Fibroblast of peridontal ligament (primary cell): Measurements from ENCODE around the gene IGF2R.
"Not testable (repeated sequence)": the region's sequence is repeated elsewhere in the genome, so short reads cannot be mapped to it uniquely, and the experiment has no call there.

Source experiments
- DNase-seq: peaks from one replicate; pipeline ENCODE4 v3.0.0-alpha.2; 2010; ENCODE audit errors: extremely low read depth

IGF2R gene

GRCh38 chr6:159953091-159953601 lies 15.7 kb upstream of the IGF2R start:
- peak; percentile 87 for DNase-seq

DNA sequence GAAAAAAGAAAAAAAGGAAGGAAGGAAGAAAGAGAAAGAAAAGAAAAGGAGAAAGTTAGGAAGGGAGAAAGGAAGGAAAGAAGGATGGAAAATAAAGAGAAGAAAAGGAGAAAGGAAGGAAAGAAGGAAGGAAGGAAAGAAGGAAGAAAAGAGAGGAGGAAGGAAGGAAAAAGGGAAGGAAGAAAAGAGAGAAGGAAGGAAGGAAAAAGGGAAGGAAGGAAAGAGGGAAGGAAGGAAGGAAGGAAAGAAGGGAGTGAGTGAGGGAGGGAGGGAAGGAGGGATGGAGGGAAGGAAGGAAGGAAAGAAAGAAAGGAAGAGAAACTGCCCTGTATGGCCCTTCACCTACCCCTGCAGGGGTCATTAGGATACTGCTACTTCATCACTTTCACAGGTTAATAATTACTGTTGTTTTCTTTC lies 12.9 kb upstream of the IGF2R start:
- no peak for DNase-seq

DNA sequence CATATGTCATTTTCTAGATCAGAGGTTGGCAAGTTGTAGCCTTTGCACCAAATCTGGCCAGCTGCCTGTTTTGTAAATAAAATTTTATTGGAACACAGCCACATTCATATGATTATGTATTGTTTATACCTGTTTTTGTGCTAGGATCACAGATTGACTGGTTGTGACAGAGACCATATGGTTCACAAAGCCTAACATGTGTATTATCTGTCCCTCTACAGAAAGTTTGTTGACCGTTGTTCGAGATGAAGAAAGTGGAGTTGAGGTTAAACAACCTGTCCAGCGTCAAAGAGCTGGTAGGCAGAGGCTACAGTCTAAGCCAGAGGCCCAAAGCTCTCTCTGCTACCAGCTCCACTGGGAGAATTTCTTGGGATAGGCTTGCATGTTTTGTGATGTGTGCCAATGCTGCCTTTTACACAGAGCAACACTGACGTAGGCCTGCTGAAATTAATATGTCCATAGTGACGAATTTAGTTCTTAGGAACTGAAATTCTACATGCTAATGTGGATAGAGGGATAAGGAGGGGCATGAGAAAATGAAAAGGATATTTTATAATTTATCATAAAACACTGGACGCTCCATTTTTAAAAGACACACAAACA lies 11.7 kb upstream of the IGF2R start:
- DNase-seq, result no peak

DNA sequence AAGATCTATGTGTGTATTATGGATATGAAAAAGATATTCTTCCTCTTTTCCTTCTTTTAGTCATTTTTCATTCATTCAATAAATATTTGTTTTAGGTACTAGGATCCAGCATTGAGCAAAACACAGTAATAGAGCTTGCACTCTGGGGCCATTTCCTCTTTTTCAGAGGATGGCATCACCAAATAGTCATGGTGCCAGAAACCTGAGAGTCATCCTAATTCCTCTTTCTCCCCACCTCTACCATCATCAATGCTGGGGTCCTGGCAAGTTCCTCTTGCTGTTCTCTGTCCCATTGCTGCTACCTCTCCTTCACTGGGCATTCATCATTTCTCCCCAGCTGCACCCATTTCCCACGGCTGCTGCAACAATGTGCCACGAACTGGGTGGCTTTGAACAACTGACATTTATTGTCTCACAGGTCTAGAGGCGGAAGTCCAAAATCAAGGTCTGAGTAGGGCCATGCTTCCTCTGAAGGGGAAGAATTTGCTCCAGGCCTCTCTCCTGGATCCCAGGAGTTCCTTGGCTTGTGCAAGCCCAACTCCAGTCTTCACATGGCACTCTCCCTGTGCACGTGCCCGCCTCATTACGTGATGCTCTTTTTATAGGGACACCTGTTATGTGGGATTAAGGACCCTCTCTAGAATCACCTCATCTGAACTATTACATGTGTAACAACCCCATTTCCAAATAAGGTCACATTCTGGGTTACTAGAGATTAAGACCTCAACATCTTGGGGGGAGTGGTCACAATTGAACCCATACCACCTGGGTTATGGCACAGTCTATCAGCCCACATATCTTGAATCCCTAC lies 9.5 kb upstream of the IGF2R start:
- no peak for DNase-seq

GRCh38 chr6:159959976-159960384 lies 8.9 kb upstream of the IGF2R start:
- DNase-seq, result peak; percentile 77

- no peak for DNase-seq
These were observed 8.4 kb upstream of the IGF2R start for GRCh38 chr6:159960485-159960884.

GRCh38 chr6:159961528-159961927 lies 7.4 kb upstream of the IGF2R start:
- no peak for DNase-seq

- DNase-seq, result no peak
These were observed 5.8 kb upstream of the IGF2R start for GRCh38 chr6:159963111-159963510.

DNA sequence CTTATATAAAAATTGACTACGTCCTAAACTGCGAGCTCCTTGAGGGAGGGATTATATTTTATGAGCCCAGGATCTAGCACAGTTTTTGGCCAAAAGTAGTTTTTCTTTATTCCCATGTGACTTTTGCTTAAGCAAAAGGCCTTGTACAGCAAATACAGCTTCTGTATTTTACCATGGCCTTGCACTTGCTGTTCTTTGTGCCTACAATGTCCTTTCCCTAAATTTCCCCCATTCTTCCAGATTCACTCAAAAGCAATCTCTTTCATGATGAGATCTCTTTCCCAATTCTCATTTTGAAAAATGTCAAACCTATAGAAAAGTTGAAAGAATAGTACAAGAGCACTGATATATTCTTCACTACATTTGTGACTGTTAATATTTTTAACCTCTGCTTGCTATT lies 4.8 kb upstream of the IGF2R start:
- DNase-seq, result no peak

DNA sequence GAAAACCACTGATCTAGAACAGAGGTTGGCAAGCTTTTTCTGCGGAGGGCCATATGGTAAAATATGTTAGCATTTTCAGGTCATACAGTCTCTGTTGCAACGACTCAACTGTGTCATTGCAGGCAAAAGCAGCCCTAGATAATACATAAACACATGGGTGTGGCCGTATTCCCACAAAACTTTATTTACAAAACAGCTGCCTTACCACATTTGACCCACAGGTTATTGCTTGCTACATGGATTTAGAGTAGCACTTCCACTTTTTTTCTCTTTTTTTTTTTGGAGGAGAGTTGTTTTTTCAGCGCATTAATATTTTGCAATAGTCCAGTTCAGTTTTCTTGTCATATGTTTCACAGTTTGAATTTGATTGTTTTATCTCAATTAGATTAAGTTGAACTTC lies 2.5 kb upstream of the IGF2R start:
- no peak for DNase-seq

DNA sequence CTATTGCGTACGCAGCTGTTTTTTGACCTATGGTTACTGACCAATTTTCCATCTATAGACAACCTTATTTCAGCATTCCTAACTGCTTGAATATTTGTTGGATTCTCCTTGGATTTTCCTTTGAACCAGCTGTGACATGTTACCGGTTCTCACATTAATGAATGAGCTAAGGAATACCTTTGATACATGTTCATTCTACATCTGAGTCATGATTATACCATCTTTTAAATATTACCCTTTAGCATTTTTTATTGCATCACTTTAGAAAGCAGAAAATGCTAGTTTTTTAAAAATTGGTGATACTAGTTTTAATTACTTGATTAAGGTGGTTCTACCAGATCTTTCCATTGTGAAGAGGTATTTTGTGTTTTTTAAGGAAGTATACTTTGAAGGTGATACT lies 1.9 kb upstream of the IGF2R start:
- DNase-seq, result no peak

- DNase-seq, result not testable (repeated sequence)
These were observed 1.3 kb upstream of the IGF2R start for GRCh38 chr6:159967621-159968020.

- DNase-seq, result no peak
These were observed 476 bp downstream of the IGF2R start for GRCh38 chr6:159969204-159969912.

GRCh38 chr6:159969921-159970320 lies 1.0 kb downstream of the IGF2R start:
- DNase-seq, result peak; percentile 83

- no peak for DNase-seq
These were observed 1.8 kb downstream of the IGF2R start for GRCh38 chr6:159970659-159971063.

DNA sequence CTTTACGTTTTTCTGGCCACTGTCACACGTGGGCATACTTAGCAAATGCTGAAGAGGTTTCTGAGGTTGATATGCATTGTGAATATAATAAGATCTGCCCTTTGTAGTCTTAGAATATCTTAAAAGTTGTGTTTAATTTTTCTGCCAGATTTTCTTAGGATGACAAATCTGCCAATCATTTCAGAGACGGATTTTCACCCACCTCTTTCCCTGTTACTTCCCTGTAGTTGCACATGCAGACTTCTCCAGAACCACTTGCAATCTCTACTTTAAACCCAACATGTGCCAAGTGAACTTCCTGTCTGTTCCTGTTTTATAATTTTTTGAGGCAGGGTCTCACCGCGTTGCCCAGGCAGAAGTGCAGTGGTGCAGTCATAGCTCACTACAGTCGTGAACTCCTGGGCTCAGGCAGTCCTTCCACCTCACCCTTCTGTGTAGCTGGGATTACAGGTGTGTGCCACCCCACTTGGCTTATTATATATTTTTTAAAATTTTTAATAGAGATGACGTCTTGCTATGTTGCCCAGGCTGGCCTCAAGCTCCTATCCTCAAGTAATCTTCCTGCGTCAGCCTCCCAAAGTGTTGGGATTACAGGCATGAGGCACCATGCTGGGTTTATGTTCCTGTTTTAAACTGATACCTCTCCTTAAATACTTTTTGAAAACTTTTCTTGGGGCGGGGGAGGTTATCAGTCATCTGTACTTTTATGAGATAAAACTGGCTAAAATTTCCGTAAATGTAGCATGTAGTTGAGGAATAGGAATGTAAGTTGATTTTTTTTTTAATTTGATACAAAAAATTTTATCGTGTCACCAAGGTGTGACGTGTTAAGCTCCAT lies 2.7 kb downstream of the IGF2R start:
- DNase-seq, result no peak

GRCh38 chr6:159972506-159973268 lies 3.8 kb downstream of the IGF2R start:
- DNase-seq, result no peak

- peak; percentile 81 for DNase-seq
These were observed 4.5 kb downstream of the IGF2R start for GRCh38 chr6:159973406-159973805.

DNA sequence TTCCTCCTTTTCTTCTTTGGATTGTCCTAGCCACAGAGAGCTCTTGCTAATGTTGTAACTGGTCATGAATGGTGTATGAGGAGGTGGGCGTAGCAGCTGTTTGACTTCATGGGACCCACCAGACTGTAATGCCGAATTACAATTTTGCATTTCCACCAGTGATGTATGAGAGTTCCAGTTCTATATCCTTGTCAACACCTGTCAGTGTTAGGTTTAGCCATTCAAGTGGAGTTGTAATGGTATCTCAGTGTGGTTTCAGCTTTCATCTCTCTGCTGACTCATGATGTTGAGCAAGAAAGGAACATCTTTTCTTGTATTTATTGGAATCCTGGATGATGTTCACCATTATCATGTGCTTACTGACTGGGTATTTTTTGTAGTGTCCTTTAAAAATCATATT lies 5.1 kb downstream of the IGF2R start:
- peak; percentile 75 for DNase-seq

- DNase-seq, result no peak
These were observed 6.0 kb downstream of the IGF2R start for GRCh38 chr6:159974932-159975331.

DNA sequence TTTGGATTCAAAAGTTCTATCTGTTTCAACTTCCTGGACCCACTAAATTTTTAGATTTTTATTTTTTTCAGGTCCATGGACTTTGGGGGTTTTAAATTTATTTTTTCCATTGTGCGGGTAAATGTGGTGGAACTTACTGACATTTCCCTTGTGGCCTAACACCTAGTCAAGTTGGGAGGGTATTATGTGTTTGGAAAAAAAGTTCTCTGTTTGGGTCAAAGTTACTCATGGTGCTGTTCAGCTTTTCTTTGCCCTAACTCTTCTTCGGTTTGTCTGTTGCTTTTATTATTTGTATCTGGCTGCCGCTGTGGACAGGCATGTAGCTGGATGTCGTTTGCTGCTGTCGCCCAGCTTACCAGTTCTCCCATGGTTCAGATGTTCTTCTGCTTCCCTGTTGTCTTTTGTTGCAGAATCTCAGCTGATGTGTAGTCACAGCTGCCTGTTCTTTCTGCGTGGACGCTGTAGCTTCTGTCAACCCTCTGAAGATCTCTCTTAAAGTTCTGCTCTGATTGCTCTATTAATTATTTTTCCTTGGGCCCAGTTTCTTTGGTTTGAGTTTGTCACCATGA lies 7.9 kb downstream of the IGF2R start:
- DNase-seq, result no peak
